ENCODE measurements around the gene TNFAIP3.
"Not testable (repeated sequence)": the region's sequence is repeated elsewhere in the genome, so short reads cannot be mapped to it uniquely, and the experiment has no call there.

The TNFAIP3 gene

GRCh38 chr6:137866914-137867684, at the start of gene TNFAIP3:
Gene TNFAIP3, plus strand, starts transcription at chr6:137867259. Its CDS starts 3,969 bp downstream, at chr6:137871228.
- peak; percentile 95 for DNase-seq

GRCh38 chr6:137818440-137818839, 48.6 kb upstream of the TNFAIP3 start:
- no peak for DNase-seq

GRCh38 chr6:137819740-137820139, 47.3 kb upstream of the TNFAIP3 start:
- no peak for DNase-seq

- DNase-seq: no peak
Measured at GRCh38 chr6:137820425-137820824, 46.6 kb upstream of the TNFAIP3 start.

- no peak for DNase-seq
Measured at GRCh38 chr6:137820952-137821351, 46.1 kb upstream of the TNFAIP3 start.

- no peak for DNase-seq
Measured at GRCh38 chr6:137821491-137821890, 45.6 kb upstream of the TNFAIP3 start.

- no peak for DNase-seq
Measured at GRCh38 chr6:137823826-137824555, 43.1 kb upstream of the TNFAIP3 start.

GRCh38 chr6:137824556-137824879, 42.5 kb upstream of the TNFAIP3 start:
- DNase-seq: no peak

GRCh38 chr6:137824896-137825295, 42.2 kb upstream of the TNFAIP3 start:
- no peak for DNase-seq

GRCh38 chr6:137827411-137827940, 39.6 kb upstream of the TNFAIP3 start:
- no peak for DNase-seq

GRCh38 chr6:137827977-137828810, 38.9 kb upstream of the TNFAIP3 start:
- peak; percentile 81 for DNase-seq

GRCh38 chr6:137829641-137830083, 37.4 kb upstream of the TNFAIP3 start:
- DNase-seq: no peak

- no peak for DNase-seq
Measured at GRCh38 chr6:137830511-137830911, 36.5 kb upstream of the TNFAIP3 start.

GRCh38 chr6:137832110-137832509, 34.9 kb upstream of the TNFAIP3 start:
- DNase-seq: no peak

GRCh38 chr6:137834508-137834907, 32.6 kb upstream of the TNFAIP3 start:
- DNase-seq: no peak

- DNase-seq: no peak
Measured at GRCh38 chr6:137836788-137837187, 30.3 kb upstream of the TNFAIP3 start.

GRCh38 chr6:137838090-137838489, 29.0 kb upstream of the TNFAIP3 start:
- DNase-seq: not testable (repeated sequence)

GRCh38 chr6:137838597-137838996, 28.5 kb upstream of the TNFAIP3 start:
- not testable (repeated sequence) for DNase-seq

GRCh38 chr6:137839076-137839475, 28.0 kb upstream of the TNFAIP3 start:
- DNase-seq: no peak

- DNase-seq: no peak
Measured at GRCh38 chr6:137840252-137840651, 26.8 kb upstream of the TNFAIP3 start.

- no peak for DNase-seq
Measured at GRCh38 chr6:137843211-137843610, 23.8 kb upstream of the TNFAIP3 start.

GRCh38 chr6:137844327-137844726, 22.7 kb upstream of the TNFAIP3 start:
- not testable (repeated sequence) for DNase-seq

GRCh38 chr6:137844773-137845172, 22.3 kb upstream of the TNFAIP3 start:
- not testable (repeated sequence) for DNase-seq

Data from activated CD8-positive, alpha-beta memory T cell treated with anti-CD3 and anti-CD28 coated beads for 24 hours (primary cell).